Osteoblast (primary cell): ENCODE data around the gene MBD3L4. TPM values are rescaled to one million over a fixed set of nuclear protein-coding genes. Genes with fewer than 3 reads are reported as not detected.

Source experiments
- DNase-seq: peaks from one replicate; pipeline ENCODE4 v3.0.0; 2011; ENCODE audit warnings: low spot score, mixed read lengths; ENCODE audit not compliant: insufficient read length; ENCODE audit errors: missing footprints
- H2AFZ ChIP-seq: 2 replicates; pipeline ENCODE4 v1.6.0; 2011; ENCODE audit warnings: mild to moderate bottlenecking, low read length
- H3K27ac ChIP-seq: 2 replicates; pipeline ENCODE4 v1.5.1; 2011; ENCODE audit warnings: mild to moderate bottlenecking, low read depth, low read length, moderate library complexity
- H3K27me3 ChIP-seq: 2 replicates; pipeline ENCODE4 v1.6.0; 2012; ENCODE audit warnings: mild to moderate bottlenecking, control low read depth, inconsistent platforms, low read length, moderate library complexity; ENCODE audit not compliant: insufficient read depth
- H3K36me3 ChIP-seq: 2 replicates; pipeline ENCODE4 v1.5.1; 2011; ENCODE audit warnings: mild to moderate bottlenecking, low read length, control low read depth, moderate library complexity; ENCODE audit not compliant: insufficient read depth
- H3K4me1 ChIP-seq: 2 replicates; pipeline ENCODE4 v1.5.1; 2011; ENCODE audit warnings: mild to moderate bottlenecking, low read length, control low read depth, moderate library complexity; ENCODE audit not compliant: insufficient read depth
- H3K4me2 ChIP-seq: 2 replicates; pipeline ENCODE4 v1.6.0; 2011; ENCODE audit warnings: mild to moderate bottlenecking, low read length; ENCODE audit not compliant: insufficient read depth
- H3K4me3 ChIP-seq: fragments of 200-600 bp; sonication (generic); 3 replicates; pipeline ENCODE4 v1.5.1; 2012; ENCODE audit warnings: mild to moderate bottlenecking, low read length, inconsistent platforms; ENCODE audit not compliant: insufficient read depth
- H3K79me2 ChIP-seq: 2 replicates; pipeline ENCODE4 v1.6.0; 2012; ENCODE audit warnings: mild to moderate bottlenecking, low read length, control low read depth, inconsistent platforms; ENCODE audit not compliant: insufficient read depth
- H3K9me3 ChIP-seq: 2 replicates; pipeline ENCODE4 v1.5.1; 2011; ENCODE audit warnings: low read depth, low read length, control low read depth
- H4K20me1 ChIP-seq: 2 replicates; pipeline ENCODE4 v1.6.0; 2012; ENCODE audit warnings: mild to moderate bottlenecking, low read length, control low read depth; ENCODE audit not compliant: insufficient read depth
- total RNA-seq: library from RNA; depleted of rRNA; stranded (reverse); fragments of >200 nt; gene quantifications from 2 replicates; pipeline ENCODE4 v1.2.3, GENCODE V29; 2012
- TF ChIP-seq, protein P1 (sequence below): IDR thresholded peaks from 2 replicates; pipeline ENCODE4 v1.5.1; 2011; ENCODE audit warnings: mild to moderate bottlenecking, low read depth, low read length, moderate library complexity; ENCODE audit errors: extremely low read depth

The MBD3L4 gene
- total RNA-seq, 1 donor = not detected

GRCh38 chr19:7018828-7019227 lies 21.2 kb downstream of the MBD3L4 start:
- no peak overlapping the region for H3K4me2 ChIP-seq
- H3K79me2 ChIP-seq = no peaks in the 10 kb centered on the region
- H3K4me1 ChIP-seq = no peaks in the 10 kb centered on the region
- no peak overlapping the region for H3K27ac ChIP-seq
- no peaks in the 10 kb centered on the region for H3K9me3 ChIP-seq
- H3K4me3 ChIP-seq = no peak overlapping the region
- no peak for DNase-seq
- H4K20me1 ChIP-seq = no peaks in the 10 kb centered on the region
- TF ChIP-seq, protein P1, sequence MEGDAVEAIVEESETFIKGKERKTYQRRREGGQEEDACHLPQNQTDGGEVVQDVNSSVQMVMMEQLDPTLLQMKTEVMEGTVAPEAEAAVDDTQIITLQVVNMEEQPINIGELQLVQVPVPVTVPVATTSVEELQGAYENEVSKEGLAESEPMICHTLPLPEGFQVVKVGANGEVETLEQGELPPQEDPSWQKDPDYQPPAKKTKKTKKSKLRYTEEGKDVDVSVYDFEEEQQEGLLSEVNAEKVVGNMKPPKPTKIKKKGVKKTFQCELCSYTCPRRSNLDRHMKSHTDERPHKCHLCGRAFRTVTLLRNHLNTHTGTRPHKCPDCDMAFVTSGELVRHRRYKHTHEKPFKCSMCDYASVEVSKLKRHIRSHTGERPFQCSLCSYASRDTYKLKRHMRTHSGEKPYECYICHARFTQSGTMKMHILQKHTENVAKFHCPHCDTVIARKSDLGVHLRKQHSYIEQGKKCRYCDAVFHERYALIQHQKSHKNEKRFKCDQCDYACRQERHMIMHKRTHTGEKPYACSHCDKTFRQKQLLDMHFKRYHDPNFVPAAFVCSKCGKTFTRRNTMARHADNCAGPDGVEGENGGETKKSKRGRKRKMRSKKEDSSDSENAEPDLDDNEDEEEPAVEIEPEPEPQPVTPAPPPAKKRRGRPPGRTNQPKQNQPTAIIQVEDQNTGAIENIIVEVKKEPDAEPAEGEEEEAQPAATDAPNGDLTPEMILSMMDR = no peak
- no peak overlapping the region for H2AFZ ChIP-seq
- H3K36me3 ChIP-seq = no peaks in the 10 kb centered on the region
- H3K27me3 ChIP-seq = no peaks in the 10 kb centered on the region

DNA sequence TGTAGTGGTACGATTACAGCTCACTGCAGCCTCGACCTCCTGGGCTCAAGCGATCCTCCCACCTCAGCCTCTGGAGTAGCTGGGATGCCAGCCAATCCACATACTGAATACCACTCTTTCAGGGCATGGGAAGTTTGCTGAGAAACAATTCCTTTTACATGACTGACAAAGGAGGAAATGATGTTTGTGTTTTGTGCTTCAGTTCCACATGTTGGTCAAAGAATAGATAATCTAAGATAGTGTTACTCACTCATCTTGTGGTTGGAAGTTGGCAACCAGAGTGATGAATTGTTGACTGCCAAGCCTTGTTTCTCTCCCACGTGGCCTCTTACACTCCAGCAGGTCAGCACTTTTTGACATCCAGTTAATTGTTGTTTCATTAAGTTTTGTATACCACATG lies 26.3 kb downstream of the MBD3L4 start:
- no peak overlapping the region for H3K4me2 ChIP-seq
- no peaks in the 10 kb centered on the region for H3K36me3 ChIP-seq
- no peaks in the 10 kb centered on the region for H3K9me3 ChIP-seq
- no peak overlapping the region for H2AFZ ChIP-seq
- H4K20me1 ChIP-seq = no peaks in the 10 kb centered on the region
- TF ChIP-seq, protein P1 = no peak
- peak; percentile 72 for DNase-seq
- H3K4me3 ChIP-seq = no peak overlapping the region
- H3K27me3 ChIP-seq = no peaks in the 10 kb centered on the region
- H3K27ac ChIP-seq = no peak overlapping the region
- H3K4me1 ChIP-seq = no peaks in the 10 kb centered on the region
- H3K79me2 ChIP-seq = no peaks in the 10 kb centered on the region

DNA sequence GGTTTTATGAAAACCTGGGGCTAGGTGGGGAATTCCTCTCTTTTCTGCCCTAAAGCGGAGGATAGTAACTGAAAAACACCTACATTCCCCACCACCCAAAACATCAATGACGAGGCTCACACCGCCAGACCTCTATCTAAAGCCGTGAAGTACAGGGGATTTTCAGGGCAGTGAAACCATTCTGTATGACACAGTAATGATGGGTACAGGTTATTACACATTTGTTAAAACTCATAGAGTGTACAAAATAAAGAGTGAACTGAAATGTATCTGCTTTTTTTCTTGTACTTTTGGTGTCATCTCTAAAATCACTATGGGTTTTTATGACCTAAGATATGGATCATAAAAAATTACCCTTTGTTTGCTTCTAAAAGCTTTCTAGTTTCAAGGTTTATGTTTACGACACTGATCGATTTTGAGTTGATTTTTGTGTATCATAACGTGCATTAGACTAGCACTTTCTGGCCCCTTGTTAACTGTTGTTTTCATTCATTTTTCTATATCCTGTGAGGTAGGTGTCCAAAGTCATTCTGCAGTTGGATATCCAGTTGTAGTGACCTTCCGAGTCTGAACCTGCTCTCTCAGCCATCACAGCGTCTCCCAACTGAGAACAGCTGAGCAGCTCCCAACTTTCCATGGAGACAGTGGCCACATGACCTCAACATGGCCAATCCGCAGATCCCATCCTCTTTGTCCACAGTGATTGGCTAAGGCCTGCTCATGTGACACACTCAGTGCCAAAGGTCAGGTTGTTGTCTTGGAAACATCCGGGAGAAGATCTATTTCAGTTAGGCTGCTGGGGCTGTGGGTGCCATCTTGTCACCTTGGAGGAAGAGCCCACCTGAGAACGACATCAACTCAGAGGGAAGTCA lies 29.0 kb downstream of the MBD3L4 start:
- Histone ChIP-seq H3K4me3 (no peak overlapping the region), H4K20me1 (no peaks in the 10 kb centered on the region), H3K79me2 (no peaks in the 10 kb centered on the region), H3K9me3 (no peaks in the 10 kb centered on the region), H3K36me3 (no peaks in the 10 kb centered on the region), H2AFZ (no peak overlapping the region), H3K27me3 (no peaks in the 10 kb centered on the region), H3K4me1 (no peaks in the 10 kb centered on the region), H3K4me2 (no peak overlapping the region), H3K27ac (no peak overlapping the region)
- DNase-seq = no peak
- TF ChIP-seq, protein P1 = no peak

GRCh38 chr19:7007859-7008258 lies 32.1 kb downstream of the MBD3L4 start:
- Histone ChIP-seq H3K9me3 (no peaks in the 10 kb centered on the region), H3K4me1 (no peaks in the 10 kb centered on the region), H3K79me2 (no peaks in the 10 kb centered on the region), H2AFZ (no peak overlapping the region), H3K4me2 (no peak overlapping the region), H3K27ac (no peak overlapping the region), H3K4me3 (no peak overlapping the region), H3K36me3 (no peaks in the 10 kb centered on the region), H4K20me1 (no peaks in the 10 kb centered on the region), H3K27me3 (no peaks in the 10 kb centered on the region)
- no peak for DNase-seq
- TF ChIP-seq, protein P1 = no peak
